HUDEP-2 (cell line): ENCODE measurements around the gene TOGARAM2.

Experiments
- DNase-seq, 76 experiments: peaks; one replicate each; lab custom pipeline; 2025; ENCODE audit not compliant: unreplicated experiment in 76 of 76; lab: John Stamatoyannopoulos, UW

The TOGARAM2 gene

DNA sequence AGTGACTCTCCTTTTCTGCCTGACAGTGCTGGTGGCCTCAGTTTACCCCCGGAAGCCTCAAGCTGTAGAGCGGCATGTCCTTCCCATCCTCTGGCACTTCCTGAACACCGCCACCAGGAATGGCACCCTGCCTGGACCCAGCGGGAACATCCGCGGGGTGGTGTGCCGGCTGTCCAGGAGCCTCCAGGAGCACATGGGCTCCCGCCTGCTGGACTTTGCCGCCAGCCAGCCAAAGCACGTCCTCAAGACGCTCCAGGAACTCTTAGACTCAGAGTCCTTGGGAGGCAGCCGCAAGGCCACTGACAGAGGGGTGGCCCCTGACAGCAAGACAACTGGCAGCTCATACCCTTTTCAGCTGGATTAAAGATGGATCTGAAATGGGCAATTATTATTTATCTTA, 70.6 kb downstream of the TOGARAM2 start:
- no peak for DNase-seq

DNA sequence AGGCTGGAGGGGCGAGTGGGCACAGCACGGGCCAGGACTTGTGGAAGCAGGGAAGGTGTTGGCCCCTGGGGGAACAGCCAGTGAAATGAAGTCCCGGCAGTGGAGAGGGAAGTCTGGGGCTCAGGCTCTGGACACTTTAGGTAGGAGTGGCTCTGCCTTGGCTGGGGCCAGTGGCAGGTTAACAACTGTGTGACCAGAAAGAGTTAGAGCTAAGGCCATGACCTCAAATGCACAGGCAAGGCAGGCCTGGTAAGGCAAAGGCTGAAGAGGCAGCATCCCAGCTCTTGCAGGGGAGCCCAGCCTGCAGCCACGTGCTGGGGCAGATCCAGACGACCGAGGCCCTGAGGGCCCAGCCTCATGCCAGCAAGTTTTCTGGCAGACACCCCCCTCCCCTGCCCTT, 71.7 kb downstream of the TOGARAM2 start:
- no peak for DNase-seq

DNA sequence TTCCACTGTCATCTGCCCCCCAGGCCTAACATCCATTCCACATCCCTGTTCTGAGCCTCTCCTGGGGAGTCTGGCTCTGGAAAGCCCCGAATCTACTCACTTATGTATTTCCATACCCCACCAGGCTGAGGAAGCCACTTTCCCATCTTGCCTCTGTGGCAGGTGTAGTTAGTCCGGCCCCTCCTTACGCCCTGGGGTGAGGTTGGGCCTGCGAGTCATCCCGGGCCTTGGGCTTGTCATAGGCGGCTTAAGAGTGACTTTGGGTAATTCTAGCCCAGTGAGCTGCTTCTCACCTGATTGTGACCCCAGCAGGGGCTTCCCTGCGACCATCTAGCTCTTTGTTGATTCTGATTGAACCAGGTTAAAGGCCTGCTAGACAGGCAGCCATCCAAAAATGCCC, 72.1 kb downstream of the TOGARAM2 start:
- DNase-seq: no peak

DNA sequence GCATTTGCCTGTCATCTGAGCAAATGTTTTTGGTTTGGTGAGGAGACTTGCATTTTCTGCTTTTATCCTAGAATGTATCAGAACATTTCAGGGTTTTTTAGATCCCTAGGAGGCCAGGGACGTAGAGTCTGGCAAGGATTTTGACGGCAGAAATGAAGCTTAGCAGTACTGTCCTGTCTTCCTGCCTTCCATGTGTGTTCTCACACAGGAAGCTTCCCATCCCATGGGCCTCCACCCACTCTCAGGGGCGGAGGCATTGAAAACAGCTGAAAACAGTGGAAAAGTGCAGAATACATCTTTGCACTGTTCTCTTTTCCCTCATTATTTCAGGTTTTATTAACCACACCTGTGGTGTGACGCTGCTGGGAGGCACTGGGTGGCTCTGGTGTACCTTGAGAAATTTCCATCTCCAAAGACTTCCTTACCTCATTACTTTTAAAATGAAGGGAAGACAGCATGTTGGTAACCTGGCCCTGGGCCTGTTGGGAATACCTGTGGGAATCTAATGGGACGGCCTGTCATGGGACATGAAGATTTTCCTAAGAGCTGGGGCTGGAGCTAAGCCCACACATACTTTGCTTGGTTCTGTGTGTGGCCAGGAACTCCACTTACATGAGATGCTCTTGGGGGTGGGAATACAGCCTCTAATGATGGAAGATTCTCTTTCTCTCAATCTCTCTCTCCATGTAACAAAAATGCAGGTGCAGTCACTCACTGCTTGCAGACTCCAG, 72.7 kb downstream of the TOGARAM2 start:
- no peak for DNase-seq

DNA sequence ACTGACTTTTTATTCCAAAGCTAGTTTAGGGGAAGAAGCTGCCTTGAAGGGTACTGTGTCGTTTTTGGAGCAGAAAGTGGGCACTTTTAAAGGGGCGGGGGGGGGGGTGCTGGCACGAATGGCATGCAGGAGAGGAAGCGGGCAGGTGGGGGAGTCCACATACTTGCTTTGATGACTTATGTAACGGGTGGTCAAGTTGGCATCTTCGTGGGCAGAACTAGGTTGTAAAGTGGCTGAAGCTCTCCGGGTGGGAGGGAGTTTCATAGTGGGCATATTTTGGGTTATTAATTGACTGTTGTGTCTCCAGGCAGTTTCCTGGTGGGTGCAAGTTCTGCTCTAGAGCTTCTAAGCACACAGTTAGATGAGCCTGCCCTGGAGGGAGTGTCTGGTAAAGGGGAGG, 73.3 kb downstream of the TOGARAM2 start:
- DNase-seq: no peak

DNA sequence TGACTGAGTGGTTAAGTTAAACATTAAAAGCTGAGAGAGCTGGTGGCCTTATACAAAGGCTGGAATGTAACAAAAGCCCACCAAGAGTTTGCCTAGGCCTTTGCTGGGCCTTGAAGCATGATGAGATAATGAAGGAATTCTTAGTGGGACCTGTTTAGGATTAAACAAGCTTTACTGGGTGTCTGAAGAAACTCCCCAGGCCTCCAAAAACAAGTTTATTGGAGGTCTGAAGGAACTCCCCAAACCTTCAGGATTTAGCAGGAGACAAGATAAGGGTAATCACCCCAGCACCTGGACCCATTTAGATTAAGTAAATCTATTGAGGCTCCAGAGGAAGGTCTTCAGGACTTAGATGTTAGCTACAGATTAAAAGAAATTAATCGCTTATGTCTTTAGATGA, 74.5 kb downstream of the TOGARAM2 start:
- DNase-seq: no peak

DNA sequence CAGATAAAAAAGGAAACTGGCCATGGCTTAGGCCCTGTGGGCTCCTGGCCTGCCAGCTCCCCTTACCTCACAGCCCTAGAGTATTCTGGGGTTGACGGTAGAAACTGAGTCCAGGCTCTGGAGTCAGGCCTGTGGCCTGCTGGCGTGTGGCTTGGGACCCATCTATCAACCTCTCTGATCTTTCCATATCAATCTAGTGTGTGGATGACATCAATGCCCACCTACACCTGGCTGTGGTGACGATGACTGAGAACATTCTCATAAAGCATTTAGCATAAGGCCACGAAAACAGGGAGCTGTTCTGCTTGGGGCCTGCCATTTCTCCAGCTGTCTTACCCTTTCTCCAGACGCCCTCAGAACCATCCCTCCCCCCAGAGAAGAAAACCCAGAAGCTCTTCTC, 75.4 kb downstream of the TOGARAM2 start:
- DNase-seq: no peak

DNA sequence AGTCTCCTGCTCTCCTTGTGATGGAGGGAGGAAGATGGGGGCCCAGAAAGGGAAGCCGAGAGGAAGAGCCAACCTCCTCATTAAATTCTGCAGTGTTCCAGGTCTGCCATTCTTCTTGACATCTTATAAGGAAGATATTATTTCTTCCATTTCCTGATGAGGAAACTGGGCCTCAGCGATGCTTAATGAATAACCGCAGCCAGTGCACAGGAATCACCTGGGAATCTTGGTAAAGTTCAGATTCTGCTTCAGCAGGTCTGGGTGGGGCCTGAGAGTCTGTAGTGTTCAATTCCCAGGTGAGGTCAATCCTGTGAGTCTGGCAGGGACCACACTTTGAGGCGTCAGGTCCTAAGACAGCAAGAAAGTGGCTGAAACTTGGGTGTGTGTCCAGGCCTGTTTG, 75.9 kb downstream of the TOGARAM2 start:
- no peak for DNase-seq

DNA sequence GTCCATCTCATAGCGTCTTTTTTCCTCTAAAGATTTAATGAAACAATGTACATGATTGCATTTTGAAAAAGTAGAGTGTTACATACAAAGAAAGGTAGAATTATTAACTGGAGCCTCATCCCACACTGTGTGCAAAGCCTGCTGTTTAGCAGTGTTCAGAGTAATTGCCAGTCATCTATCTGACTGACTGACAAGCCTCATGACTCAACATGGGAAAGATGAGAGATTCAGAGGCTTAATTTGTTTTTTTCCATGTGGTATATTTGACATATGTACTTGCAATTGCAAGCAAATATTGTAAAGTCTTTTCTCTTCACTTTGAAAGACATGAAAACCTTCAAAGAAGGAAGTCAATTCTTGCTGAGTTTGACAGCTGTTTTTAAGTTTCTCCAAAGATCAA, 78.5 kb downstream of the TOGARAM2 start:
- no peak for DNase-seq

DNA sequence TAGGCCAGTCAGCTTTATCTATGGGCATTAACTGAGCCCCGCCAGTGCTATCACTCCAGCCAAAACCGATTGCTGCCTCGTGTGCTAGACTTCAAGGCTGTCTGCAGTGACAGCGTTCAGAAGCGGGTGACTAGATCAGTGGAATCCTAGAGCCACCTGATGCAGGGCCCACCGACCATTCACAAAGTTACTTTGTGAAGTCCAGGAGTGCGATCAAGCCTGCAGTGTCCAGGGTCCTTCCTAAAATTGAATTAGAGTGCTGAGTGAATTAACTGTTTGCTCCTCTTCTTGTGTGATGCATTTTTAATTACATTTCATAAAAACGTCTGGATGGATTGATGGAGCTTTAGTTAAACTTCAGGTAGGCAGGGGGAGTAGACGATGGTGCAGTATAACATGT, 79.3 kb downstream of the TOGARAM2 start:
- DNase-seq: no peak

DNA sequence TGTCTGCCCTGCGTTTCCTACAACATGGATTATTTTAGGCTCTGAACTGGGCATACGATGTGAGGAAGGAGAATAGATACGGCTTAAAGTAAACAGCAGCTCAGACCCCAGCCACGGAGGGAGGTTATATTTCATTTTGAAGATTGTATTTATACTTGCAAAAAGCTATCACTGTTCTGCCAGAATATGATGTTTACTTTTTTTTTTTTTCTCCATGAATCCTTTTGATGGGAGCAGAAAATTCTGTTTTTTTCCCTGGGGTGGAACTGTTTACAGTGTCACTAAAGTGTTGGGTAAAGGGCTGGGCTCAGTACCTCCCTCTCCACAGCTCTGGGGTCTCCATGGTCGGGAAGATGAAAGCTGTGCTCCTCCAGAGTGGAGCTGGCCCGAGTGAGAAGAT, 80.1 kb downstream of the TOGARAM2 start:
- DNase-seq: no peak

DNA sequence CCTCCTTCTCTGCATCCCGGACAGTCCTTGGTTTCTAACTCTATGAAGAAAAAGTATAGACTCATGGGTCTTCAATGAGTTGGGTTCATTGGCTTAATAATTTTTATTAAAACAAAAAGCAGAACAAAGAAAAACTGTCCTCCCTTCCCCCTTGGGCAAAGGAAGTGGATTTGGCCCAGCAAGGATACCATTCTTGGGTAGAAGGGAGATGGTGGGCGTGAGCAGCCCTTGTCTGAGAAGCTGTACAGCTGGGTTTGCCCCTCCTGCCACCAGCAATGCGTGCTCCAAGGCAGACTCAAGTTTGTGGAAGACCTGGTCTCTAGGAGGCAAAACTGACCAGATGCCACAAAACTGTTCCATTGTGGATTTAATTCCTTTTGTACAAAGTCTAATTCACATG, 80.5 kb downstream of the TOGARAM2 start:
- DNase-seq: no peak

DNA sequence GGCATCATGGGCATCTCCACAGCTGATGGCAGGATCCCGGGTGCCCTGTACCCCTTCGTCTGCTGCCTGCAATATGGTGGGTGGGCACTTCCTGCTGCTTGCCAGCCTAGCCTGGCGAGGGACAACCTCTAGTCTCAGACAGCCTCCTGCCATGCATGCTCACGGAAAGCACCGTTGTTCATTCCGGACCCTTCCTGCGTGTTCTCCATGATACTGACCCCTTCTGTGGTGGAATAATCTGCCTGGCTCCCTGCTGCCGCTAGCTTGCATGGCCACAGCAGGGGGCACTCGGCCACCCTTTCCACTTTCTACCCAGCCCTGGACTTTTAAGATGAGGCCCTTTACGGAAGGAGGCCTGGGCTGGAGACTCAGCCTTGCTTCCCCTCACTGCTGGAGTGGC, 81.3 kb downstream of the TOGARAM2 start:
- no peak for DNase-seq

DNA sequence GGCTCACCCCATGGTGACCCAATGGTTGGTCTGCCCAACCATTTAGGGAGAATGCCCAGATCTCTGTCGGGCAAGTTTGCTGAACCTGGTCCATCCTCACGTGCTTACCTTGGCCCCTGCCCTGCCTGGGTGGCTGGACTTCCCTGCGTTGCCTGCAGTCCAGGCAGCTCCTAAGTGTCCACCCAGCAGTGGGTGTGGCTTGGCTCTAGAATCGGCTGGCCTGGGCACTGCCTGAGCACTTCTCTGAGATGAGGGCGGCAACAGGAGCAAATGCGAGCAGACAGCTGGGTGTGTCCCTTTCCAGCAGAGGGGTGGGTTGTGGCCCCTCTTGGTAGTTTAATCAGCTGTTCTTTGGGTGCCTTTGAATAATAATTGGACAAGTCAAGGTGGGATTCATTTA, 82.0 kb downstream of the TOGARAM2 start:
- no peak for DNase-seq

DNA sequence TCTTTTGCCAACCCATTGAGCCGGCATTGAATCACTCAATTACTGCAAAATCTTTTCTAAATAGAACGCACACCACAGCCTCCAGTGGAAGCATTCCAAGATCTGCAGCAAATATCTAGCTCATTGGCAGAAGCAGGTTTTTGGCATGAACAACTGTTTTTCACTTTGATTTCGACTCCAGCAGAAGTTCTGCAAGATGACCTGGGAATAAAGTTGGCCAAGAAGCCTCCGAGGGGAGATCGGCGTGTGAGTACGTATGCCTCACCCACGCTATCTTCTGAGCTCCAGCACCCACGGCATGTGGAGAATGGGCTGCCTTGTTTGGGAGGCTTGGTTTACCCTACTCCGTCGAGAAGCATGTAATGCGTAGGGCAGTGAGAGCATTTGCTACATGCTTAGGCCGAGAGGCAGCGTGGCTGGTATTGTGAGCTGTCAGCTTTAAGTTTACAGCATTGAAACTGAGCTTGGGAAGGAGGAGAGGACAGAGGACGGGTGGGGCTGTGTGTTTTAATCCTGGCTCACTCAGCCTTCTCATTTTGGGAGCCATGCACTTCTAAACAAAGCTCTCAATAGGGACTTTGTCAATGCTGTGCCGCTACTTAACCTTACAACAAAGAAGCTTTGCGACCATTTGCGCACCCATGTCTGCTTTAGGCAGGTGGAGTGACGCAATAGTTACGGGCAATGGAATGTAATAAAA, 82.7 kb downstream of the TOGARAM2 start:
- DNase-seq: no peak

DNA sequence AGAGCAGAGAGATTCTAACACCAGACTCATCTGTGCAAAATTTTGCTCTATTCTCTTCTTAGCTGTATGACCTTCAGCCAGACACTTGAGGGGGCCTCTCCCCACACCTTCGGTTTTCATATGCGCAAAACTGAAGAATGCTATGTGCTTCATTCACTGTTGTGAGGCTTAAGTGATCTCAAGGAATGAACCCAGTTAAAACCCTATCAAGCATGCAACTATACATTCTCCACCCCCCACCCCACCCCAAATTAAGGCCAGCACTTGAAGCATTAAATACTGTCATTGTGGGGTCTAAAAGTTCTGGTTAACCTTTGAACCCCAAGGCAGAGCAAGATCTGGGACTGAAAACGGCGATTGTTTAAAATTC, 83.2 kb downstream of the TOGARAM2 start:
- DNase-seq: no peak

DNA sequence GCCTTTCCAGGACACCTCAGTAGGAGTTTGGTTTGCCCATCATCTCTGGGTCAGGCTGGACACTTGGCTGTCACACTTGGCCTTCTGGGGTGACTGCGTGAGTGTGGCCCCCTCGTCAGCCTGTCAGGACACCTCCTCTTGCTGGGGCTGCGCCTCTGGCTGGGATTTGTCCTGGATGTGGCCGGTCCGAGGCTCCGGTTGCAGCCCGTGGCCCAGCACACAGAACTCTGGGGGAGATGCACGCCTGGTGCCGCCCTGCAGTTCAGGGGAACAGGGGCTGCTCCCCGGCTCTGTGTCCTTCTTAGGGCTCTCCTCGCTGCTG, 83.6 kb downstream of the TOGARAM2 start:
- no peak for DNase-seq

DNA sequence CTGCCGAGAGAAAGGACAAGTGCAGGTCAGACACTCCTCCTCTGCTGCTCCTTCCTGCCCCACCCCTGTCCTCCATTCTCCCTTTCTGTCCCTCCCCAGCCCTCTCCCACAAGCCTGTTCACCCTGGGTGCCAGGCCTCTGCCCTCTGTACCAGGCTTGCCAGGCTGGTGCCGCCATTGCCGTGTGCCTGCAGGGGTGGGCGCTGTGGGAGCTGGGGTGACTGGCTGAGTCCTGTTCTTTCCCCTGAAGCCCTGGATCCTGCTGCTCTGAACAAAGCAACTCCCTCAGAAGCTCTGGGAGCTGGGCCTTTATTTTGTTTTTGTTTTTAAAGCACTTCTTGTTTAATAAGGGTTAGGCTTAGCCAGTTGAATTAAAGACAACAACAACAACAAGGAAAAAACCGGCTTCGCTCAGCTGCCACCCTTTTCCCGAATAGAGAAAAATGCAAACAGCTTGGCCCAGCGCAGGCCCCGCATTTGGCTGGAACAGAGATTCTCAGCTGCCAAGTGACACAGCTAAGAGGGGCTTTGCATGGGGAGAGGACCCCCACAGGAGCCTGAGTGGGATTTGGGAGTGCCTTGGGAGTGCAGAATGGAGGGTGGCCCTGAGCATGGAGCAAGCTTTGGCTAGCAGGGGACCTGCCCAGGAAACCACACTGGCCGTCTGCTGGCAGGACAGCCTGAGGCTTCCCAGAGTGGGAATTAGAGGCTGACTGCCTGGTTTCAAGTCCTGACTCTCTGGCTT, 84.1 kb downstream of the TOGARAM2 start:
- no peak for DNase-seq

DNA sequence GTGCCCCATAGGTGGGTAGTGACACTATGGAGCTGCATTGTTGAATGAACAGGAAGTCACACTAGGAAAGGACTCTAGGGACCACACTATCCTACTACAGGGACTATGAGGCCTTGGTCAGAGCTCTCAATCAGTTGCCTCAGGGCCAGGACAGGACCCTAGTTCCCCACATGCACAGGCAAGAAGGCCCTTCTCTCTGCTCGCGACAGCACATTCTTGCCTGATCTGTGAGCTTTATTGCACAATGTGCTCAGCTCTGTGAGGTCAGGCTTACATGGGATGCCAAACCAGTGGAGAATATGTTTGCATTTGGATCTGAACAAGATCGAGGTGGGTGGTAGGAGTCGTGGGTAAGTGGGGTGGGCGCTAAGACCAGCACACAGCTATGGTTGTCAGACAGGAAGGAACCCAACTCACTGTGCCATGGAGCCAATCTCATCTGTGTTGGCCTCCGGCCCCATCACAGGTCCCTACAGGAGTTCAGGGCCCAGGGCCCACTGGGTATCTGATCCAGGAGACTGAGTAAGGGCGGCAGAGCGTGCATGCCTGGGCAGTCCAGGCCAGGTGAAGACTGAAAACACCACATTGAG, 85.3 kb downstream of the TOGARAM2 start:
- DNase-seq: no peak

DNA sequence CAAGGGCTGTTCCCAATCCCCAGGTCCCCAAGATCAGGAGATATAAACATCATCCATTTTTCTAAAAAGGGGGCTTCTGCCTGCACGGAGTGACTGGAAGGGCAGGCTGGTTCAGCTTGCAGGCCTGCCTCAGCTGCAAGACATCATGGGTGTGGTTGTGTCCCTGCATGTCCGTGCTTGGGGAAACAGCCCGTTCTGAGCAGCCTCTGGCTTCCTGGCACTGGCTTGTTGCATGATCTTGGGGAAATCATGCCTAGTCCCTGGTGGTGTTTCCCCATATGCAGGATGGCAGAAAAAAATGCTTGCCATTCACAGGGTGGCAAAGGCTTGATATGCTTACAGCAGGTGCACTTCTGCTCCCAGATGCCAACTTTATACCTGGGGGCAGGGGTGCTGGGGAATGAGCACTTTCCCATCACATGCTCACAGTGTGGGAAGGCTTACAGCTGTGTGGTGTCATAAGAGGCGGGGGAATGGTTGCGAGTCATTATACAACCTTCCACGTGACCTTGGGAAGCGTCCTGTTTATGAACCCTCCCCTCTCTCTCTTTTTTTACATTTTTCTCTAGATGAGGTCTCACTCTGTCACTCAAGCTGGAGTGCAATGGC, 86.0 kb downstream of the TOGARAM2 start:
- DNase-seq: no peak

DNA sequence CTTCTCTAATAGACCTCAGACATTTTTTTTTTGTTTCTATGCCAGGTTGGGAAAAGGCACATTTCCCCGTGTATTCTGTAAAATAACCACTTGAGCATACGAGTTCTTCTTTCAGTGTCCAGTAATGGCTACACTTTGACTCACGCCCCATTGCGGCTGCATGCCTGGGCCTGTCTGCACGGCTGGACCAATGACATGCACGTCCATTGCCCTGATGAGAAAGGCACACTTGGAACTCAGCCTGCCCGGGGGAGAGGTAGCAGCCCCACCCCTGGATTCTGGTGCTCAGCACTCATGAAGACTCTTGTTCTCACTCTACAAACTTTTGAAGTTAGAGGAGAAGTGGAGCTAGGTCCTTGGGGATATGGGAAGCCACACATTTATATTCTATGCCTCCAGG, 87.4 kb downstream of the TOGARAM2 start:
- no peak for DNase-seq
